Left ventricle myocardium inferior (tissue), 1 donor: ENCODE results near the gene RHD. TPM values are rescaled to one million over a fixed set of nuclear protein-coding genes. Genes with fewer than 3 reads are reported as not detected.
"Not testable (repeated sequence)": the region's sequence is repeated elsewhere in the genome, so short reads cannot be mapped to it uniquely, and the experiment has no call there.

Source experiments
- DNase-seq: peaks from one replicate; pipeline ENCODE4 v3.0.0-alpha.2; 2020
- H3K27ac ChIP-seq: fragments of 200-600 bp; replicated peaks from 2 replicates; pipeline ENCODE4 v1.8.0; 2021
- H3K27me3 ChIP-seq: fragments of 200-600 bp; 2 replicates; pipeline ENCODE4 v1.8.0; 2021; ENCODE audit warnings: low read depth
- H3K36me3 ChIP-seq: fragments of 200-600 bp; 2 replicates; pipeline ENCODE4 v1.8.0; 2021
- H3K4me1 ChIP-seq: fragments of 200-600 bp; 2 replicates; pipeline ENCODE4 v1.8.0; 2021
- H3K4me3 ChIP-seq: fragments of 200-600 bp; 2 replicates; pipeline ENCODE4 v1.8.0; 2021; ENCODE audit warnings: mild to moderate bottlenecking, moderate library complexity
- H3K9me3 ChIP-seq: fragments of 200-600 bp; replicated peaks from 2 replicates; pipeline ENCODE4 v1.8.0; 2021
- CTCF ChIP-seq: fragments of 200-600 bp; IDR thresholded peaks from 2 replicates; pipeline ENCODE4 v1.8.0; 2021; ENCODE audit warnings: antibody characterized with exemption, mild to moderate bottlenecking, borderline replicate concordance
- intact Hi-C: fragments of 100-400 bp; cut with micrococcal nuclease; formaldehyde crosslinking; loops from one replicate; pipeline ENCODE4 v1.11.0; 2022
- total RNA-seq: library from RNA; stranded (reverse); fragmentation: NEBNext Ultra II Directional; extraction: Animal tissue kit (Norgen Biotek cat#: 25700); gene quantifications from one replicate; pipeline ENCODE4 v1.2.1, GENCODE V29; 2021
- donor health status: DM: no; HTN: yes; CAD: no; lungs with severe emphysema.

Gene RHD
- total RNA-seq, 1 donor from 2014 or later = not detected

- intact Hi-C loops = no loop called here
Measured at GRCh38 chr1:25356441-25356840, 84.1 kb downstream of the RHD start.

GRCh38 chr1:25356848-25357247 is 84.5 kb downstream of the RHD start:
- H3K27ac ChIP-seq = no peak overlapping the region
- H3K9me3 ChIP-seq = no peaks in the 10 kb centered on the region
- no peak overlapping the region for H3K4me3 ChIP-seq
- no peak for TF ChIP-seq CTCF
- no peaks in the 10 kb centered on the region for H3K27me3 ChIP-seq
- H3K36me3 ChIP-seq = peaks cover 88% of the 10 kb centered on the region
- intact Hi-C loops = no loop called here
- DNase-seq = no peak
- peaks cover 27% of the 10 kb centered on the region for H3K4me1 ChIP-seq

More at GRCh38 chr1:25356441-25356840, 84.1 kb downstream of the RHD start:
- TF ChIP-seq CTCF = no peak
- no peak for DNase-seq
- Histone ChIP-seq H3K9me3 (no peaks in the 10 kb centered on the region), H3K4me3 (no peak overlapping the region), H3K27ac (peak overlapping the region; percentile 9), H3K36me3 (peaks cover 91% of the 10 kb centered on the region), H3K27me3 (no peaks in the 10 kb centered on the region), H3K4me1 (peaks cover 23% of the 10 kb centered on the region)

- no peaks in the 10 kb centered on the region for H3K27me3 ChIP-seq
- intact Hi-C loops = no loop called here
- no peak for TF ChIP-seq CTCF
- peaks cover 49% of the 10 kb centered on the region for H3K36me3 ChIP-seq
- no peaks in the 10 kb centered on the region for H3K9me3 ChIP-seq
- no peak overlapping the region for H3K4me3 ChIP-seq
- DNase-seq = no peak
- H3K27ac ChIP-seq = peak overlapping the region; percentile 70
- H3K4me1 ChIP-seq = peaks cover 29% of the 10 kb centered on the region
Measured at GRCh38 chr1:25360596-25361581, 88.6 kb downstream of the RHD start.

GRCh38 chr1:25361901-25362300 is 89.6 kb downstream of the RHD start:
- H3K27me3 ChIP-seq = no peaks in the 10 kb centered on the region
- no peak overlapping the region for H3K4me3 ChIP-seq
- H3K36me3 ChIP-seq = peaks cover 39% of the 10 kb centered on the region
- intact Hi-C loops = no loop called here
- H3K27ac ChIP-seq = peak overlapping the region; percentile 70
- no peak for TF ChIP-seq CTCF
- H3K9me3 ChIP-seq = no peaks in the 10 kb centered on the region
- no peak for DNase-seq
- H3K4me1 ChIP-seq = peaks cover 20% of the 10 kb centered on the region

GRCh38 chr1:25362634-25363559 is 90.6 kb downstream of the RHD start:
- DNase-seq, H3K9me3 ChIP-seq, intact Hi-C loops, H3K27me3 ChIP-seq, H3K27ac ChIP-seq, H3K4me3 ChIP-seq: not testable (repeated sequence)
- H3K4me1 ChIP-seq = peaks cover 20% of the 10 kb centered on the region
- peaks cover 31% of the 10 kb centered on the region for H3K36me3 ChIP-seq
